Stimulated activated CD4-positive, alpha-beta T cell treated with anti-CD3 and anti-CD28 coated beads, Interleukin-2, amount 100 ng/mL, for 4 hours (primary cell): ENCODE results near the gene ELAC1.

ENCODE experiments used
- DNase-seq: peaks from one replicate; pipeline ENCODE4 v3.0.0-alpha.2; 2020; ENCODE audit warnings: low read depth

The ELAC1 gene

GRCh38 chr18:51020536-51020935 is 52.7 kb downstream of the ELAC1 start:
- no peak for DNase-seq

DNA sequence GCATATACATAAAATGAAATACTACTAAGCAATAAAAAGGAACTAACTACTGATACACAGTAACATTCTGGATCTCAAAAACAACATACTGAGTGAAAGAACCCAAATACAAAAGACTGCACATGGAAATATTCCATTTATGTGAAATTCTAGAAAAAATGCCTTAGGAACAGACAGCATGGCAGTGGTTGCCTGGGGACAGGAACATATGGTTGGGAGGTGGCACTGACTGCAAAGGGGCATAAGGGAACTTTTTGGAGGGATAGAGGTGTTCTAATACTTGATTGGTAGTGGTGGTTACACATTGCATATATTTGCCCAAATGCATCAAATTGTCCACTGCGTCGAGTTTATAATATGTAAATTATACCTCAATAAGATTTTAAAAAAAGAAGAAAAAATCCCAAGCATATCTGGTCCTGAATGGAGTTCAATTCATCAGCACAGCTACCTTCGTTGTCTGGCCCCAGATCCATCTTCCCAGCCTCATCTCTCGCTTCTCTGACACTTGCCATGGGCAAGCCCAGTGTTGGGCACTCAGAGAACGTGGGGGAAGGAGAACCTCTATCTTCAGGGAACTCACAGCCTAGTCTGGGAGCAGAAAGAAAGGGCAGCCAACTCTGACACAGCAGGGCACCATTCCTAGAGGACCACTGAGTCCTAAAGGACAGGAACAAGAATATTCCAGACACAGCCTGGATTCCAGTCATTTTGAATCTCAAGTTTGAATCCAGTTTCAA is 53.6 kb downstream of the ELAC1 start:
- DNase-seq = no peak

DNA sequence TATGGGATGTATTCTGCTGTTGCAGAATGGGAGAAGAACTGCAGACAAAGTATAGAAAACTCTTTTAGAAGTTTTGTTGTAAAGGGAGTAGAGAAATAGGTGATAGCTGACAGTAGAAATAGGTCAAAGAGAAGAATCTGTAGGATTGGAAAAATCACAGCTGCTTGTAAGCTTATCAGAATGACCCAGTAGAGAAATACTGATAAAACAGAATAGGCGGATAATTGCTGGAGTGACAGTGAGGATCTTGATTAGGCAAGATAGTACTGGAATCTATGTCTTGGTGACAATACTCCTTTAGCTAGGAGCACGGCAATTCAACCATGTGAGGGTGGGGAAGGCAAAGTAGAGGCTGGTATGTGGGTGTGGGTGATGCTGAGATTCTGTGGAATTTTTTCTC is 57.7 kb downstream of the ELAC1 start:
- DNase-seq = no peak

DNA sequence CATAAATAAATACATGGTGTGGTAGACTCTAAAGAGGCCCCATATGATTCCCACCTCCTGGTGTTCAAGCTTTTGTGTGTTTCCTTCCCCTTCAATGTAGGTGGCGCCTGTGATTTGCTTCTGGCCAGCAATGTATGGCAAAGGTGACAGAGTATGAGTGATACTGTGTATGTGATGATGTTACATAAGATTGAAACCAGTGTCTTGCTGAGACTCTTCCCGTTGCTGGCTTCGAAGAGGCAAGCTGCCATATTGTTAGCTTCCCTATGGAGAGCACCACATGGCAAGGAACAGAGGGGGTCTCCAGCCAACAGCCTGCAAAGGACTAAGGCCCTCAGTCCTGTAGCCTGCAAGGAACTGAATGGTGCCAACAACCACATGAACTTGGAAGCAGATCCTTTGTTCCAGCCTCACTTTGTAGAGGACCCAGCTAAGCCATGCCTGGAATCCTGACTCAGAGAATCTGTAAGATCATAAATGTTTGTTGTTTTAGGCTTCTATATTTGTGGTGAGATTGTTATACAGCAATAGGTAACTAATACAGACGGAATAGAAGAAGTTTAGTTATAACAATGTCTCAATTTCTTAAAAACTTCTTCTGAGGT is 60.5 kb downstream of the ELAC1 start:
- DNase-seq = no peak

- no peak for DNase-seq
Observed at GRCh38 chr18:51029378-51029693, 61.5 kb downstream of the ELAC1 start.

DNA sequence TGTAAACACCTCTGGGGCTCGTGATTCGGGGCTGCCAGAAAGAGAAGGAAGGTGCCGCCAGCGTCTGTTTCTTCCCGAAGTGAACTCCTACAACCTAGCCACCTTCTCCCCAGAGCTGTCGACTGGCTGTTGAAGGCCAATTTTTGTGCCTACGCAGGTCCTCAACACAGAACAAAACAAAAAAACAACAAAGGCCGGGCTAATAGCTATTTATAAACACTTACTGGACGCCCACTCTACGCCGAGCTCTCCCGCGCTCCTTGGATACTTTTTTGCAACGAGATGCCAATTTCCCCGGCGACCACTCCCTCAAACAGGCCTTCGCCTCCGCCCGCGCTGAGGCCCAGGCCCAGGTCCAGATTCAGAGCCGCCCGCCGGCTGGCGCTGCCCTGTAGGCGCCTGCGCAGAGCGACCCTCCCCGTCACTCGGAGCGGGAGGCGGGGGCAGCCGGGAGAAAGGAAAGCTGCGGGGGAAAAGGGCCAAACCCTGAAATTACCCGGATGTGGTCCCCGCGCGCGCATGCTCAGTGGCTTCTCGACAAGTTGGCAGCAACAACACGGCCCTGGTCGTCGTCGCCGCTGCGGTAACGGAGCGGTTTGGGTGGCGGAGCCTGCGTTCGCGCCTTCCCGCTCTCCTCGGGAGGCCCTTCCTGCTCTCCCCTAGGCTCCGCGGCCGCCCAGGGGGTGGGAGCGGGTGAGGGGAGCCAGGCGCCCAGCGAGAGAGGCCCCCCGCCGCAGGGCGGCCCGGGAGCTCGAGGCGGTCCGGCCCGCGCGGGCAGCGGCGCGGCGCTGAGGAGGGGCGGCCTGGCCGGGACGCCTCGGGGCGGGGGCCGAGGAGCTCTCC is 62.1 kb downstream of the ELAC1 start, which contains the start of gene SMAD4:
TSS of gene SMAD4 (plus strand) at position 520 of the 843 bp plus-strand sequence. CDS start 16,834 bp downstream, outside the sequence.
- DNase-seq = peak; percentile 97

GRCh38 chr18:51030537-51031258 is 62.9 kb downstream of the ELAC1 start:
- DNase-seq = peak; percentile 50

- DNase-seq = no peak
Observed at GRCh38 chr18:51032193-51032592, 64.4 kb downstream of the ELAC1 start.

GRCh38 chr18:51037230-51037629 is 69.4 kb downstream of the ELAC1 start:
- DNase-seq = no peak
